HepG2 (cell line): Measurements from ENCODE around the gene FAM174C. TPM values are rescaled to one million over a fixed set of nuclear protein-coding genes. Genes with fewer than 3 reads are reported as not detected.

Experiments
- DDIT3 ChIP-seq: sonication (generic); formaldehyde crosslinking; IDR thresholded peaks from 2 replicates; pipeline ENCODE4 v1.4.0; 2020; ENCODE audit warnings: mild to moderate bottlenecking, missing genetic modification reagents
- GATAD1 ChIP-seq: IDR thresholded peaks from 2 replicates; pipeline ENCODE4 v1.6.1; 2016; ENCODE audit warnings: missing genetic modification reagents, missing compliant biosample characterization
- HCFC1 ChIP-seq: fragments of 150-350 bp; IDR thresholded peaks from 2 replicates; pipeline ENCODE4 v1.6.1; 2014; ENCODE audit warnings: low read depth, low read length
- HNF4A ChIP-seq: sonication (generic); formaldehyde crosslinking; IDR thresholded peaks from 2 replicates; pipeline ENCODE4 v1.4.0; 2020; ENCODE audit warnings: missing genetic modification reagents
- HOXA3 ChIP-seq: sonication (generic); formaldehyde crosslinking; IDR thresholded peaks from 2 replicates; pipeline ENCODE4 v1.5.0; 2020; ENCODE audit warnings: missing genetic modification reagents
- IKZF1 ChIP-seq: fragments of 450-650 bp; IDR thresholded peaks from 2 replicates; pipeline ENCODE4 v1.7.1; 2016
- KLF6 ChIP-seq: IDR thresholded peaks from 2 replicates; pipeline ENCODE4 v1.8.0; 2016; ENCODE audit warnings: missing biosample characterization, missing genetic modification reagents
- MLXIP ChIP-seq: sonication (generic); formaldehyde crosslinking; IDR thresholded peaks from 2 replicates; pipeline ENCODE4 v1.9.0; 2021; ENCODE audit warnings: missing genetic modification reagents, borderline replicate concordance
- NFKBIZ ChIP-seq: IDR thresholded peaks from 2 replicates; pipeline ENCODE4 v1.6.1; 2018; ENCODE audit warnings: missing genetic modification reagents, missing compliant biosample characterization
- PITX1 ChIP-seq: sonication (generic); formaldehyde crosslinking; IDR thresholded peaks from 2 replicates; pipeline ENCODE4 v1.5.1; 2020; ENCODE audit warnings: mild to moderate bottlenecking, missing genetic modification reagents
- PLSCR1 ChIP-seq: sonication (generic); formaldehyde crosslinking; IDR thresholded peaks from 2 replicates; pipeline ENCODE4 v1.5.0; 2020; ENCODE audit warnings: missing genetic modification reagents, mild to moderate bottlenecking, borderline replicate concordance
- POLR2AphosphoS2 ChIP-seq: IDR thresholded peaks from 2 replicates; pipeline ENCODE4 v1.6.1; 2011; ENCODE audit warnings: low read depth, low read length, improper control_type of control experiment
- RBM22 ChIP-seq: fragments of 200-400 bp; formaldehyde crosslinking; optimal IDR thresholded peaks from 2 replicates; pipeline ENCODE3; 2017; ENCODE audit warnings: mild to moderate bottlenecking, low read length, moderate library complexity
- SIX4 ChIP-seq: sonication (generic); formaldehyde crosslinking; IDR thresholded peaks from 2 replicates; pipeline ENCODE4 v1.4.0; 2020; ENCODE audit warnings: missing genetic modification reagents
- SNAI1 ChIP-seq: sonication (generic); formaldehyde crosslinking; IDR thresholded peaks from 2 replicates; pipeline ENCODE4 v1.5.0; 2020; ENCODE audit warnings: mild to moderate bottlenecking, missing genetic modification reagents, borderline replicate concordance
- SRSF4 ChIP-seq: fragments of 200-400 bp; formaldehyde crosslinking; IDR thresholded peaks from one replicate; pipeline ENCODE4 v1.6.1; 2018; ENCODE audit warnings: mild to moderate bottlenecking, low read depth, low read length, moderate library complexity; ENCODE audit not compliant: poor library complexity, severe bottlenecking
- ZBTB3 ChIP-seq: sonication (generic); formaldehyde crosslinking; IDR thresholded peaks from 2 replicates; pipeline ENCODE4 v1.4.0; 2020; ENCODE audit warnings: low read depth, mild to moderate bottlenecking, moderate library complexity, missing genetic modification reagents, borderline replicate concordance
- ZBTB49 ChIP-seq: sonication (generic); formaldehyde crosslinking; IDR thresholded peaks from 2 replicates; pipeline ENCODE4 v1.4.0; 2020; ENCODE audit warnings: missing genetic modification reagents, borderline replicate concordance
- ZNF18 ChIP-seq: sonication (generic); formaldehyde crosslinking; IDR thresholded peaks from 2 replicates; pipeline ENCODE4 v1.8.0; 2022; ENCODE audit warnings: mild to moderate bottlenecking, missing genetic modification reagents; ENCODE audit not compliant: insufficient replicate concordance
- ZNF558 ChIP-seq: sonication (generic); formaldehyde crosslinking; IDR thresholded peaks from 2 replicates; pipeline ENCODE4 v1.9.0; 2022; ENCODE audit warnings: mild to moderate bottlenecking, missing genetic modification reagents, borderline replicate concordance
- polyA plus RNA-seq, 8 experiments: library from polyadenylated mRNA; depleted of rRNA in 3 of 8; stranded (reverse) in 7 of 8; unstranded in 1 of 8; fragments of >200 nt; fragmentation: Illumina TruSeq in 4 of 8; extraction: Trizol in 4 of 8; gene quantifications; 2 replicates each; pipeline versions ENCODE4 v1.2.1 to v1.2.3, GENCODE V29; 2011 to 2016; ENCODE audit warnings: low read depth in 4 of 8, missing spikeins in 1 of 8, mixed read lengths in 1 of 8; ENCODE audit not compliant: insufficient read depth in 1 of 8
- total RNA-seq, 5 experiments: library from RNA; depleted of rRNA; stranded (reverse); fragments of >200 nt; fragmentation: Illumina TruSeq; extraction: Trizol; gene quantifications; 2 replicates each; pipeline ENCODE4 v1.2.3, GENCODE V29; 2016; ENCODE audit warnings: low read depth in 1 of 5

Gene FAM174C
- total and polyA plus RNA-seq, 2 of the 13 experiments (the other 11 are each of a cell fraction or from before 2014, with no cell fraction given) = 19.5 to 31.3 TPM

GRCh38 chr19:1251330-1252220 is 23.8 kb upstream of the FAM174C start (continued):
- no peak for TF ChIP-seq MLXIP (CRISPR knock-in tag)
- no peak for TF ChIP-seq ZNF18 (CRISPR knock-in tag)
- peak; percentile 94 for TF ChIP-seq RBM22
- no peak for TF ChIP-seq GATAD1 (CRISPR knock-in tag)
- no peak for TF ChIP-seq KLF6 (CRISPR knock-in tag)
- TF ChIP-seq SNAI1 = peak; percentile 30; the same call in 1 of the 2 replicates
- no peak for TF ChIP-seq HCFC1
- TF ChIP-seq SIX4 (CRISPR knock-in tag) = no peak
- TF ChIP-seq DDIT3 (CRISPR knock-in tag) = no peak
- no peak for TF ChIP-seq PITX1 (CRISPR knock-in tag)
- no peak for TF ChIP-seq POLR2AphosphoS2
- TF ChIP-seq PLSCR1 = no peak
- TF ChIP-seq NFKBIZ = no peak
- TF ChIP-seq HOXA3 (CRISPR knock-in tag) = no peak
- no peak for TF ChIP-seq ZBTB49 (CRISPR knock-in tag)
- TF ChIP-seq ZNF558 = no peak
- TF ChIP-seq SRSF4 = no peak
- TF ChIP-seq HNF4A (CRISPR knock-in tag) = no peak
- no peak for TF ChIP-seq ZBTB3 (CRISPR knock-in tag)
- no peak for TF ChIP-seq IKZF1
